HEK293T (cell line): Measurements from ENCODE around the gene NCF2.

Source experiments
- CTBP1 ChIP-seq: fragments of 450-650 bp; IDR thresholded peaks from 2 replicates; pipeline ENCODE4 v1.6.1; 2016; ENCODE audit warnings: borderline replicate concordance
- ELF4 ChIP-seq: fragments of 450-650 bp; IDR thresholded peaks from 2 replicates; pipeline ENCODE4 v1.6.1; 2017; ENCODE audit warnings: antibody characterized with exemption
- FOXA1 ChIP-seq: fragments of 450-650 bp; IDR thresholded peaks from 2 replicates; pipeline ENCODE4 v1.6.1; 2016; ENCODE audit warnings: mild to moderate bottlenecking
- FOXK2 ChIP-seq: fragments of 450-650 bp; IDR thresholded peaks from 2 replicates; pipeline ENCODE4 v1.6.1; 2016; ENCODE audit warnings: mild to moderate bottlenecking
- FOXM1 ChIP-seq: fragments of 450-650 bp; IDR thresholded peaks from 2 replicates; pipeline ENCODE4 v1.6.1; 2017; ENCODE audit warnings: mild to moderate bottlenecking, borderline replicate concordance
- PKNOX1 ChIP-seq: fragments of 450-650 bp; IDR thresholded peaks from 2 replicates; pipeline ENCODE4 v1.6.1; 2016
- SP1 ChIP-seq: fragments of 450-650 bp; IDR thresholded peaks from 2 replicates; pipeline ENCODE4 v1.6.1; 2017
- SUZ12 ChIP-seq: fragments of 450-650 bp; IDR thresholded peaks from 2 replicates; pipeline ENCODE4 v1.6.1; 2016; ENCODE audit warnings: mild to moderate bottlenecking
- ZNF384 ChIP-seq: fragments of 450-650 bp; IDR thresholded peaks from 2 replicates; pipeline ENCODE4 v1.6.1; 2016

- TF ChIP-seq SUZ12 (no peak), PKNOX1 (no peak), FOXM1 (no peak), ELF4 (no peak), FOXK2 (no peak), CTBP1 (no peak), SP1 (no peak), FOXA1 (no peak), ZNF384 (no peak)
Measured at GRCh38 chr1:183569801-183570200, 20.5 kb downstream of the NCF2 start.
